Measurements from ENCODE around the gene S100A6.
"Not testable (repeated sequence)": the region's sequence is repeated elsewhere in the genome, so short reads cannot be mapped to it uniquely, and the experiment has no call there.

Gene S100A6

DNA sequence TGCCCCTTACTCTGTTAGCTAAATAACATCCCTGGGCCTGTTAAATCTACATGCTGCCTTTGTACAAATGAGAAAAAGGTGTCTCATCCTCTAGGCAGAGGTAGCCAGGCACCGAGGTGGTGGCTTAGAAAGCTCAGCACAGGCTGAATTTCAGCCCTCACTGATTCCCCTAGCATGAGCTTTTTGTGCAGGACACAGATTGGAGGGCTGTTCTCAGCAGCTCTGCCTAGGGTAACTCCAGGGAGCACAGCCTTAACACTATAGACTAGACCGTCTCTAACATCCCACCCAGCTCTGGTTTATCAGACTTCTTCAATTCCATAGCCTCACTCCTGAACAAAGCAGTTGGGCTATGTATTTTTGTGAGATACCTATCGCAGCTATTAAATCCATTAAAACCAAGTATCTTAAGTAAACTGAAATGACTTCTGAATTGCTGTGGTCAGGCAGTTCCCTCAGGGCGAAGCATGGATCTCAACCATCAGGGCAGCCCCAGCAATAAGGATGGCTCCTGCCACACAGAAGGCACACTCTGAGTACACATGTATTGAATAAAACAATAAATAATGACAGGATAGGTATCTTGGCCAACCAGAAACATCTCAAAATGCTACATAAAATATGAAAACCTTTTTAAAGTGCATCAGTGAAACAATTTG lies 14.8 kb downstream of the S100A6 start:
- no peak overlapping the region for H3K4me3 ChIP-seq (ENCODE audit: low read depth, low read length)
- no peak for DNase-seq (ENCODE audit: low read depth)
- TF ChIP-seq, protein P1, sequence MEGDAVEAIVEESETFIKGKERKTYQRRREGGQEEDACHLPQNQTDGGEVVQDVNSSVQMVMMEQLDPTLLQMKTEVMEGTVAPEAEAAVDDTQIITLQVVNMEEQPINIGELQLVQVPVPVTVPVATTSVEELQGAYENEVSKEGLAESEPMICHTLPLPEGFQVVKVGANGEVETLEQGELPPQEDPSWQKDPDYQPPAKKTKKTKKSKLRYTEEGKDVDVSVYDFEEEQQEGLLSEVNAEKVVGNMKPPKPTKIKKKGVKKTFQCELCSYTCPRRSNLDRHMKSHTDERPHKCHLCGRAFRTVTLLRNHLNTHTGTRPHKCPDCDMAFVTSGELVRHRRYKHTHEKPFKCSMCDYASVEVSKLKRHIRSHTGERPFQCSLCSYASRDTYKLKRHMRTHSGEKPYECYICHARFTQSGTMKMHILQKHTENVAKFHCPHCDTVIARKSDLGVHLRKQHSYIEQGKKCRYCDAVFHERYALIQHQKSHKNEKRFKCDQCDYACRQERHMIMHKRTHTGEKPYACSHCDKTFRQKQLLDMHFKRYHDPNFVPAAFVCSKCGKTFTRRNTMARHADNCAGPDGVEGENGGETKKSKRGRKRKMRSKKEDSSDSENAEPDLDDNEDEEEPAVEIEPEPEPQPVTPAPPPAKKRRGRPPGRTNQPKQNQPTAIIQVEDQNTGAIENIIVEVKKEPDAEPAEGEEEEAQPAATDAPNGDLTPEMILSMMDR (IDR thresholded peaks at IDR 0.05; ENCODE audit: low read depth, low read length, missing control alignments) = no peak

DNA sequence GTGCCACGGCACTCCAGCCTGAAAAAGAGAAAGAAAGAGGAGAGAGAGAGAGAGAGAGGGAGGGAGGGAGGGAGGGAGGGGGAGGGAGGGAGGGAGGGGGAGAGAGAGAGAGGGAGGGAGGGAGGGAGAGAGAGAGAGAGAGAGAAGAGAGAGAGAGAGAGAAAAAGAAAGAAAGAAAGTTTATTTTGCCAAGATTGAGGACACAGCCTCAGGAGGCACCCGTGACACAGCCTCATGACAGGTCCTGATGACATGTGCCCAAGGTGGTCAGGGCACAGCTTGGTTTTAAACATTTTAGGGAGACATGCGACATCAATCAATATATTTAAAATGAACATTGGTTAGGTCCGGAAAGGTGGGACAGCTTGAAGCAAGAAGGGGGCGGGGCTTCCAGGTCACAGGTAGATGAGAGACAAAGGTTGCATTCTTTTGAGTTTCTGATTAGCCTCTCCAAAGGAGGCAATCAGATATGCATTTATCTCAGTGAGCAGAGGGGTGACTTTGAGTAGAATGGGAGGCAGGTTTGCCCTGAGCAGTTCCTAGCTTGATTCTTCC lies 15.6 kb downstream of the S100A6 start:
- not testable (repeated sequence) for DNase-seq (ENCODE audit: low read depth); H3K4me3 ChIP-seq (ENCODE audit: low read depth, low read length)

DNA sequence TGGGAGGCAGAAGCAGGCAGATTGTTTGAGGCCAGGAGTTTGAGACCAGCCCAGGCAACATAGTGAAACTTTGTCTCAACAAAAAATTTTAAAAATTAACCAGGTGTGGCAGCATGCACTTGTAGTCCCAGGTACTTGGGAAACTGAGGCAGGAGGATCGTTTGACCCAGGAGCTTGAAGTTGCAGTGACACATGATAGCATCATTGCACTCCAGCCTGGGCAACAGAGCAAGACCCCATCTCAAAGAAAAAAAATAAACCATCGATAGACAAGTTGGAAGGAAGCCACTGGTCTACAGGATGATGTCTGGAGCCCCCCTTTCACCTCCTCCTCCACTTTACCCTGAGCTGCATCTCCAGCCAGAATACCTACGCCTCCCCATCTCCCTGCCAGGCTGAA lies 16.5 kb downstream of the S100A6 start:
- TF ChIP-seq, protein P1 (IDR thresholded peaks at IDR 0.05; ENCODE audit: low read depth, low read length, missing control alignments) = no peak
- no peak for DNase-seq (ENCODE audit: low read depth)
- no peak overlapping the region for H3K4me3 ChIP-seq (ENCODE audit: low read depth, low read length)

DNA sequence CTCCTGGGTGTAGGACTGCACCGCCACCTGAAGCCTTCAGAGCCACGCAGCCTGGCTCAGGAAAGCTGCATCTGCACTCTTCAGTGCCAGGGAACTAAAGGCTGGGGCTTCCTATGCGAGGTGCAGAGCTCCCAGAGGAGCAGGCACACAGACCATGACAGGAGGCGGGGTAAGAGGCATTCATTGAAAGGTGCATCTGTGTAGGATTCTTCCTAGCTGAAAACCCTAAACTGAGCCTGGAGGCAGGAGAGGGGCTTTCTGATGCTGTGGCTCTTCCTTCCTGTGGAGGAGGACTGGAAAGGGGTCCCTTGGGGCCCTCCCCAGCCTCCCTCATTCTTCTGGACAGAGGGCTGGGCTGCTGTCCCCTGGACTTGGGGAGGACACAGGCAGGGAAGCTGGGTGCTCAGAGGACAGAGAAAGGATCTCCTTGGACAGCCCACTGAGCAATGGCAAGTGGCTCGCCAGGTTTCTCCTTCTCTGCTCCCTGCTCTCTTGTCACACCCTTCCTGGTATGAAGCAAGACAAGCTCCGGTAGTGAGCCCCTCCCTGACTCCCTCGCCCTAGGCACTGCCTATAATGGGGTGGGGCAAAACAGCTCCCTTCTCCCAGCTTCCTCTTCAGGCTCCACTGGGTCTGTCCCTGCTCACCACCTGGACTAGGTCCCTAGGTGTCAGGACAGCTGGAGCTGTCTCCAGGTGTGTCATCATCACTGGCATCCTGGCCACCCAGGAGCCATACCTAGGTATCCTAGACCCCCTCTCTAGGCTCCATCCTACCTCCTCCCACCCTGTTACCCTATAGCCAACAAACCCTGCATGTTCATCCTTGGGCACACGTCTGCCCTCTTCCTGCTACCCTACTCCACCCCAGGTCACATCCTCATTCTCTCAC lies 20.0 kb downstream of the S100A6 start:
- DNase-seq (ENCODE audit: low read depth) = no peak
- TF ChIP-seq, protein P1 (IDR thresholded peaks at IDR 0.05; ENCODE audit: low read depth, low read length, missing control alignments) = no peak
- no peak overlapping the region for H3K4me3 ChIP-seq (ENCODE audit: low read depth, low read length)

DNA sequence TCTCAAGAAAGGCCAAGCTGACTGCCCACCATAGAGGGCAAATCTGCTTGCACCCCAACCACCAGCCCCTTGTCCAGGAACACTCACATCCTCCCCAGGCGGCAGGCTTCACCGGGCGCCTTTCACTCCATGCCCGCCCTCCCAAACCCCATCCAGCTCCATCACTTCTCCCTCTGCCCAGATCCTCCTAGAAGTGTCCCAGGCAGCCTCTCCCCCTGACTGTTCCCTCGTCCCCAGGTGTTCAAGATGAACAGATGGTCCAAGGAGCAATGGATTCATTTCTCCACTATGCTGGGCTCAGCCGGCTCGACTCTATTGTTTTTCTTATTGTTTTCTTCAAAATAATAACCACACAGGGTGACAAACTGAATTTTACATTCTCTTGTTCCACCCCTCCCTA lies 22.1 kb downstream of the S100A6 start:
- H3K4me3 ChIP-seq (ENCODE audit: low read depth, low read length) = no peak overlapping the region
- no peak for DNase-seq (ENCODE audit: low read depth)
- TF ChIP-seq, protein P1 (IDR thresholded peaks at IDR 0.05; ENCODE audit: low read depth, low read length, missing control alignments) = no peak

DNA sequence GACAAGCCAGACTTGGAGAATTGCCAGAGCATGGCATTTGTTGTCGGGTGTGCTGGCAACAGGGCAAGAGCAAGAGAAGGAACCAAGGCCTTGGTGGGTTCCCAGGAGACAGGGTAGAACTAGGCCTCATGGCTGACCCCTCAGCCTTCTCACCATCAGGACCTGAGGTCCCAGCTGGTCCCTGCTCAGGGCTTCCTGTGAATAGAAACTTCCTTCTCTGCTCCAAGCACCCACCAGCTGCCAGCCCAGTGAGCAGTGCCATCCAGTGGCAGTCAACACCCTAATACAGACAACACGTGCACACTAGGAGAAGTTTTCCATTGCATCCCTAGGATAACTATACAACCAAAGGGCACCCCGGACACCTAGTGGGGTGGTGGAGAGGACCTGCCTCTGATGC lies 22.8 kb downstream of the S100A6 start:
- TF ChIP-seq, protein P1 (IDR thresholded peaks at IDR 0.05; ENCODE audit: low read depth, low read length, missing control alignments) = no peak
- no peak for DNase-seq (ENCODE audit: low read depth)
- no peak overlapping the region for H3K4me3 ChIP-seq (ENCODE audit: low read depth, low read length)

DNA sequence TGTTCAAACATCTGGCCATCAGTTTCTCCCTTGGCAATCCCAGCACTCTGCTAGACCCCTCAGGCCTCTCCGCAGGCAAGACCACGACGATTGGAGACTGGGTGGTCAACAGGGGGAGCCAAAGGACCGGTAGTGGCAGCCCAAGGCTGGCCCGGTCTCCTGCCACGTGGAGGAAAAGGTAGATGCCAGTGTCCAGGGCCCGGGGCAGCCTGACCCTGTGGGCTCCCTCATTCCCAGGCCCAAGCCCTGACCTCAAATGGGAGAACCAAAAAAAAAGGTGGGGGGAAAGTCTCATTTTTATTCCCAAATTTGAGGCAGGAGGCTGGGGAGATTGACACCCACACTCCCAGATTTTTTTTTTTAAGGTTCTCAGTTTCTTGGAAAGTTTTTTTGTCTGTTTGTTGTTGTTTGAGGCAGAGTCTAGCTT lies 24.8 kb downstream of the S100A6 start:
- no peak overlapping the region for H3K4me3 ChIP-seq (ENCODE audit: low read depth, low read length)
- DNase-seq (ENCODE audit: low read depth) = peak; percentile 31
- TF ChIP-seq, protein P1 (IDR thresholded peaks at IDR 0.05; ENCODE audit: low read depth, low read length, missing control alignments) = peak; percentile 93
